IPS-15b (cell line): ENCODE data around the gene SEPHS1.
A peak's percentile ranks its signal among the peaks of the same experiment; 100 is the strongest.

ENCODE experiments used
- H3K27me3 ChIP-seq: one replicate; pipeline ENCODE4 v1.6.1; 2013; ENCODE audit warnings: low read length; ENCODE audit not compliant: control insufficient read depth, insufficient read depth
- H3K36me3 ChIP-seq: one replicate; pipeline ENCODE4 v1.6.1; 2013; ENCODE audit warnings: low read length; ENCODE audit not compliant: control insufficient read depth, insufficient read depth
- H3K4me1 ChIP-seq: one replicate; pipeline ENCODE4 v1.6.1; 2013; ENCODE audit warnings: mild to moderate bottlenecking, low read length; ENCODE audit not compliant: control insufficient read depth, insufficient read depth
- H3K4me3 ChIP-seq: one replicate; pipeline ENCODE4 v1.5.1; 2013; ENCODE audit warnings: low read depth, low read length
- H3K9ac ChIP-seq: one replicate; pipeline ENCODE4 v1.6.1; 2013; ENCODE audit warnings: low read depth, mild to moderate bottlenecking, low read length
- H3K9me3 ChIP-seq: one replicate; pipeline ENCODE4 v1.6.1; 2013; ENCODE audit warnings: mild to moderate bottlenecking, low read length; ENCODE audit not compliant: control insufficient read depth, insufficient read depth

SEPHS1 gene

DNA sequence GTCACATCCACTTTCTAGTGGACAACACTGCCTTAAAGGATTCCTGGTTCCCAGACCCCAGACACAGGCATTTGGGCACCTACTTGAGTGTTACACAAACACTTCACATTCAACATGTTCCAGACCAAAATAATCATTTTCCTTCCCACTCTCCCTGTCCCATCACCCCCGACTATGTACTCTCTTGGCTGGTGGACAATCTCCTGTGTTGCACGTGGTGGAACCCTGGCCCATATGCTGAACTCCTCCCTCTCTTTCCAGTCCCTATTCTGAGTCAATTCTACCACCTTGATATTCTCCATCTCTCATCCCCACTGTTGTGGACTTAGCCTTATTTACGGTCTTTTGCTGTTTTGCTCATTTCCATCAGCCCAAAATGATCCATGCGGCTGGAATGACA, 8.3 kb upstream of the SEPHS1 start:
- no peaks in the 10 kb centered on the region for H3K27me3 ChIP-seq
- H3K4me1 ChIP-seq: peaks cover 13% of the 10 kb centered on the region
- no peaks in the 10 kb centered on the region for H3K9me3 ChIP-seq
- no peak overlapping the region for H3K9ac ChIP-seq
- no peaks in the 10 kb centered on the region for H3K36me3 ChIP-seq
- H3K4me3 ChIP-seq: no peak overlapping the region

DNA sequence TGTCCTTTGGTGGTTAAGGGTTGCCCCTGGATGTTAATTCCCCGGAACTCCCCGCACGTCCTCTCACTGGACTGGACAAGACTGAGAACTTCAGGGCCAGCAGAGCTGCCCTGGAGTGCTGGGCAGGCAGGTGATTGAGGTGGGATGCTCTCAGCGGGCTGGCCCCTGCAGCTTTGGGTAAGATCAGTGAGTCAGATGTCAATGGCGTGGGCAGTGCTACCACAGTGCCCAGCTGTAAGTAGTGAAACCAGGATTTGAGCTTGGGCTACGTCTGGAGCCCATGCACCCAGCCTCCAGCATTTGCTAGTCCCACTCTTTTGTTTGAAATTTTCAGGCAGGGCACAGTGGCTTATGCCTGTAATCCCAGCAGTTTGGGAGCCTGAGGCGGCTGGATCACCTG, 6.7 kb upstream of the SEPHS1 start:
- H3K27me3 ChIP-seq: no peaks in the 10 kb centered on the region

GRCh38 chr10:13352519-13352918, 4.4 kb upstream of the SEPHS1 start:
- peaks cover 21% of the 10 kb centered on the region for H3K4me1 ChIP-seq
- no peak overlapping the region for H3K9ac ChIP-seq
- no peaks in the 10 kb centered on the region for H3K36me3 ChIP-seq
- peak overlapping the region; percentile 55 for H3K4me3 ChIP-seq
- no peaks in the 10 kb centered on the region for H3K27me3 ChIP-seq
- no peaks in the 10 kb centered on the region for H3K9me3 ChIP-seq

More for the DNA sequence above, 6.7 kb upstream of the SEPHS1 start:
- Histone ChIP-seq H3K4me1 (peaks cover 21% of the 10 kb centered on the region), H3K4me3 (no peak overlapping the region), H3K36me3 (no peaks in the 10 kb centered on the region), H3K9ac (no peak overlapping the region), H3K9me3 (no peaks in the 10 kb centered on the region)

- peaks cover 21% of the 10 kb centered on the region for H3K4me1 ChIP-seq
- H3K9ac ChIP-seq: no peak overlapping the region
- no peaks in the 10 kb centered on the region for H3K27me3 ChIP-seq
- no peaks in the 10 kb centered on the region for H3K36me3 ChIP-seq
- H3K9me3 ChIP-seq: no peaks in the 10 kb centered on the region
- H3K4me3 ChIP-seq: peak overlapping the region; percentile 55
Measured at GRCh38 chr10:13351340-13351915, 3.3 kb upstream of the SEPHS1 start.

DNA sequence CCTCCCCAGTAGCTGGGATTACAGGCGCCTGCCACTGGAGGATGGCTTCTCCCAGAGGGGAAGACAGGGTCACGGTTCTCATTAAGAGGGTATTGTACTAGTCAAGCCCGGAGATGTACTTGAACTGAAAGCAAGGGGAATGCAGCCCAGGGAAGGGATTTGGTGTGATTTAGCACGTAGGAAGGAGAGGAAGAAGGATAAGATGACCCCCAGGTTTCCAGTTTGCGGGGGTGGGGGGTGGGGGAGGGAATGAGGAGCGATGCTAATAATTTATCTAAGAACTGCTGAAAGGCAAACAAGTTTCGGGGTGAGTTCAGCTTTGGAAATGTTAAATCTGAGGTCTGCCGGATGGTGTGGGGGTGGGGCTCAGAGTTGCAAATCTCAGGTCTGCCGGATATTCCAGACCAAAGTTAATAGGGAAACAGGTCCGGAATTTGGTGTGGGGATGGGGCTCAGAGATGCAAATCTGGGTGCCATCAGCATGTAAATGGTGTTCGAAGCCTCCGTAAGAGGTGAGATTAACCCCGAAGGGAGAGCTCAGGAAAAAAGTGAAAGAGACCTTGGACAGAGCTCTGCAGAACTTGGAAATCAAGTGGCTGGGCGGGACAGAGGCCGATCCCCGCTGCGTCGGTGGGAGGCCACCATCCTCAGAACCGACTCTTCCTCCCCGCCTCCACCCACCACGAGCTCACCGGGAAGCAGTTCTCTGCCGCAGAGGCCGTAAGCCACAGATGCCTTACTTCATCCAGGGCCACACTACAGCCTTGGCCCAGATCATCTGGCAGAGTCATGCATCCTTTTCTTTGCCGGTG, 1.6 kb upstream of the SEPHS1 start:
- Histone ChIP-seq H3K36me3 (no peaks in the 10 kb centered on the region), H3K4me3 (peak overlapping the region; percentile 55), H3K9ac (peak overlapping the region; percentile 92), H3K9me3 (no peaks in the 10 kb centered on the region), H3K4me1 (peaks cover 25% of the 10 kb centered on the region), H3K27me3 (no peaks in the 10 kb centered on the region)

GRCh38 chr10:13347500-13348156, 465 bp downstream of the SEPHS1 start:
- Histone ChIP-seq H3K4me1 (peaks cover 32% of the 10 kb centered on the region), H3K4me3 (no peak overlapping the region), H3K9ac (no peak overlapping the region), H3K9me3 (no peaks in the 10 kb centered on the region), H3K27me3 (no peaks in the 10 kb centered on the region), H3K36me3 (peaks cover 13% of the 10 kb centered on the region)

GRCh38 chr10:13347043-13347499, 1.0 kb downstream of the SEPHS1 start:
- Histone ChIP-seq H3K36me3 (peaks cover 13% of the 10 kb centered on the region), H3K9ac (peak overlapping the region; percentile 90), H3K27me3 (no peaks in the 10 kb centered on the region), H3K9me3 (no peaks in the 10 kb centered on the region), H3K4me3 (peak overlapping the region; percentile 65), H3K4me1 (peaks cover 26% of the 10 kb centered on the region)

DNA sequence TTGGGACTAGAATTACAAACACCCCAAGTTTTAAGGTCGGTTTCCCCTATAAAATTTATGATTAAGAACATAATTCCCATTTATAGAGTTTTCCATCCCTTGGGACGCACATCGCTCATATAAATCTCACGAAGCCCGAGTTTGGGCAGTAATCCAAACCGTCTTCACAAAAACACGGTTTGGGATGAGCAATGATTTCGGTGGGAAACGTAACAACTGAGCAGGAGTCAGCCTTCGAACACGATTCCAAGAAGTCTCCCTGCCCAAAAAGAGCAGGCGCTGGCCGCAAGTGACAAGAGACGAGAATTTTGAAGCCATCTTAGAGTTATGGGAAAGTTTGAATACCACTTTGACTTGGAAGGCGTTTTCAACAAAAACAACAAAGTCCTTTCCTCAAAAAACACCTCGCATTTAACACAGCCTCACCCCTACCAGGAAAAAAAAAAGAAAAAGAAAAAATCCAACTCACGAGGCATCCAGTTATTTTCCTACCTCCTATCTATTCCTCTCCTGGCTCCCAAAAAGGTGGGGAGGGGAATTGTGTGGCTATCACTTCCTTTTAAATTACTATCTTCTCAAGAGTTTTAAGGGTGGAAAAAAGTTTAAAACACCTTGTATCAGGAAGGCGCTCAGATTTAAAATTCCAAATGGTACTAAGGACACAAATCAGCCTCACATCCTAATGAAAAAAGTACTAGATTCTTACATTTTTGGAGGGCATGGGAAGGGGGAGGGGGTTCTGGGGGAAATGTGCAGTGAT, 1.6 kb downstream of the SEPHS1 start:
- H3K4me1 ChIP-seq: peaks cover 21% of the 10 kb centered on the region
- H3K9ac ChIP-seq: peak overlapping the region; percentile 90
- H3K27me3 ChIP-seq: no peaks in the 10 kb centered on the region
- peaks cover 13% of the 10 kb centered on the region for H3K36me3 ChIP-seq
- H3K9me3 ChIP-seq: no peaks in the 10 kb centered on the region
- peak overlapping the region; percentile 65 for H3K4me3 ChIP-seq

- H3K27me3 ChIP-seq: no peaks in the 10 kb centered on the region
- peaks cover 26% of the 10 kb centered on the region for H3K4me1 ChIP-seq
- no peak overlapping the region for H3K9ac ChIP-seq
- H3K36me3 ChIP-seq: peaks cover 37% of the 10 kb centered on the region
- H3K9me3 ChIP-seq: no peaks in the 10 kb centered on the region
- no peak overlapping the region for H3K4me3 ChIP-seq
Measured at GRCh38 chr10:13340626-13341376, 7.3 kb downstream of the SEPHS1 start.

DNA sequence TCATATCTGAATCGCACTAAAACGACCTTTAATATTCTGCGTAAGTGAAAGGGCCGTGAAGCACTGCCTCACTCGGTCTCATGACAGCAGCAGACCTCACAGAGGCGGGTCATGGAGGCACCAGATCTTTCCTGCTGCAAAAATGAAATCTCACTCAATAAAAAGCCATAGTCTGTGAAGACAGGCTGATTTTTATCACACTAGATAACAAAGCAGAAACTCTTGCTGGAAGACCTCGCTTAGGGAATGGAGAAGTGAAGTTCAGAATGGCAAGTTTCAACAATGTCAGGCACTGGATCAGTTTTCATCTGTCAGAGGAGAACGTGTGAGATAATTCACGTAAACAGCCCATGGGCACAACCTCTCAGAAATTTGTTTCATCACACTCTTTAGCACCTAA, 8.0 kb downstream of the SEPHS1 start:
- Histone ChIP-seq H3K36me3 (peaks cover 39% of the 10 kb centered on the region), H3K9ac (no peak overlapping the region), H3K4me3 (no peak overlapping the region), H3K9me3 (no peaks in the 10 kb centered on the region), H3K27me3 (no peaks in the 10 kb centered on the region), H3K4me1 (peaks cover 26% of the 10 kb centered on the region)
